HepG2 (cell line): ENCODE data around the gene CTNNA2. TPM values are rescaled to one million over a fixed set of nuclear protein-coding genes. Genes with fewer than 3 reads are reported as not detected.
A peak's percentile ranks its signal among the peaks of the same experiment; 100 is the strongest.

Experiments
- AFF4 ChIP-seq: sonication (generic); formaldehyde crosslinking; IDR thresholded peaks from 2 replicates; pipeline ENCODE4 v1.4.0; 2020; ENCODE audit warnings: missing genetic modification reagents
- BRF2 ChIP-seq: sonication (generic); formaldehyde crosslinking; IDR thresholded peaks from 2 replicates; pipeline ENCODE4 v1.8.1; 2022; ENCODE audit warnings: mild to moderate bottlenecking, missing genetic modification reagents
- EED ChIP-seq: sonication (generic); formaldehyde crosslinking; IDR thresholded peaks from 2 replicates; pipeline ENCODE4 v1.5.0; 2020; ENCODE audit warnings: mild to moderate bottlenecking, missing genetic modification reagents
- ETV5 ChIP-seq: IDR thresholded peaks from 2 replicates; pipeline ENCODE4 v1.6.1; 2018; ENCODE audit warnings: missing biosample characterization, missing genetic modification reagents, inconsistent platforms, borderline replicate concordance
- GZF1 ChIP-seq: sonication (generic); formaldehyde crosslinking; IDR thresholded peaks from 2 replicates; pipeline ENCODE4 v1.5.1; 2020; ENCODE audit warnings: mild to moderate bottlenecking, missing genetic modification reagents
- MLX ChIP-seq: IDR thresholded peaks from 2 replicates; pipeline ENCODE4 v1.6.1; 2016
- NFIC ChIP-seq: IDR thresholded peaks from 2 replicates; pipeline ENCODE4 v1.6.1; 2012; ENCODE audit warnings: mild to moderate bottlenecking, low read length, inconsistent platforms
- PBX3 ChIP-seq: sonication (generic); formaldehyde crosslinking; IDR thresholded peaks from 2 replicates; pipeline ENCODE4 v1.8.1; 2023; ENCODE audit warnings: missing genetic modification reagents, inconsistent platforms, borderline replicate concordance
- POLR2G ChIP-seq: fragments of 200-400 bp; formaldehyde crosslinking; IDR thresholded peaks from 2 replicates; pipeline ENCODE4 v1.6.1; 2018; ENCODE audit warnings: mild to moderate bottlenecking, low read depth, low read length, moderate library complexity
- RAD51 ChIP-seq: fragments of 450-650 bp; IDR thresholded peaks from 2 replicates; pipeline ENCODE4 v1.6.1; 2016; ENCODE audit warnings: borderline replicate concordance
- RFX3 ChIP-seq: IDR thresholded peaks from 2 replicates; pipeline ENCODE4 v1.6.1; 2016; ENCODE audit warnings: missing biosample characterization, missing genetic modification reagents
- ZBTB10 ChIP-seq: sonication (generic); formaldehyde crosslinking; IDR thresholded peaks from 2 replicates; pipeline ENCODE4 v1.4.0; 2020; ENCODE audit warnings: missing genetic modification reagents, borderline replicate concordance
- ZBTB14 ChIP-seq: sonication (generic); formaldehyde crosslinking; IDR thresholded peaks from 2 replicates; pipeline ENCODE4 v1.4.0; 2020; ENCODE audit warnings: missing genetic modification reagents
- ZBTB38 ChIP-seq: sonication (generic); formaldehyde crosslinking; IDR thresholded peaks from 2 replicates; pipeline ENCODE4 v1.5.1; 2020; ENCODE audit warnings: mild to moderate bottlenecking, missing genetic modification reagents
- ZNF414 ChIP-seq: sonication (generic); formaldehyde crosslinking; IDR thresholded peaks from 2 replicates; pipeline ENCODE4 v1.5.0; 2020; ENCODE audit warnings: missing genetic modification reagents
- ZNF510 ChIP-seq: sonication (generic); formaldehyde crosslinking; IDR thresholded peaks from 2 replicates; pipeline ENCODE4 v1.4.0; 2020; ENCODE audit warnings: low read depth, mild to moderate bottlenecking, missing genetic modification reagents
- ZNF576 ChIP-seq: sonication (generic); formaldehyde crosslinking; IDR thresholded peaks from 2 replicates; pipeline ENCODE4 v1.4.0; 2020; ENCODE audit warnings: mild to moderate bottlenecking, missing genetic modification reagents
- polyA plus RNA-seq, 8 experiments: library from polyadenylated mRNA; depleted of rRNA in 3 of 8; stranded (reverse) in 7 of 8; unstranded in 1 of 8; fragments of >200 nt; fragmentation: Illumina TruSeq in 4 of 8; extraction: Trizol in 4 of 8; gene quantifications; 2 replicates each; pipeline versions ENCODE4 v1.2.1 to v1.2.3, GENCODE V29; 2011 to 2016; ENCODE audit warnings: low read depth in 4 of 8, missing spikeins in 1 of 8, mixed read lengths in 1 of 8; ENCODE audit not compliant: insufficient read depth in 1 of 8
- total RNA-seq, 5 experiments: library from RNA; depleted of rRNA; stranded (reverse); fragments of >200 nt; fragmentation: Illumina TruSeq; extraction: Trizol; gene quantifications; 2 replicates each; pipeline ENCODE4 v1.2.3, GENCODE V29; 2016; ENCODE audit warnings: low read depth in 1 of 5

Gene CTNNA2
- total and polyA plus RNA-seq, 2 of the 13 experiments (the other 11 are each of a cell fraction or from before 2014, with no cell fraction given), result not detected

- TF ChIP-seq ZNF414 (CRISPR knock-in tag), result 0 out of 2 replicates have a peak, but pooled peaks have one; percentile 17
- TF ChIP-seq ZNF510 (CRISPR knock-in tag), result peak; percentile 73; the same call in 1 of the 2 replicates
- TF ChIP-seq ZBTB10, result 0 out of 2 replicates have a peak, but pooled peaks have one; percentile 43
- TF ChIP-seq ZBTB14 (CRISPR knock-in tag), result no peak
- TF ChIP-seq PBX3 (CRISPR knock-in tag), result no peak
- TF ChIP-seq GZF1 (CRISPR knock-in tag), result no peak
- no peak for TF ChIP-seq RAD51
- no peak for TF ChIP-seq POLR2G
- TF ChIP-seq EED (CRISPR knock-in tag), result no peak
- TF ChIP-seq MLX (CRISPR knock-in tag), result 0 out of 2 replicates have a peak, but pooled peaks have one; percentile 59
- TF ChIP-seq ZBTB38 (CRISPR knock-in tag), result no peak
- TF ChIP-seq AFF4, result no peak
- no peak for TF ChIP-seq NFIC
- TF ChIP-seq RFX3 (CRISPR knock-in tag), result peak; percentile 44; the same call in 1 of the 2 replicates
- TF ChIP-seq ZNF576 (CRISPR knock-in tag), result no peak
- no peak for TF ChIP-seq BRF2
- peak; percentile 53; the same call in 1 of the 2 replicates for TF ChIP-seq ETV5
These were observed 1.4 kb upstream of the CTNNA2 start (continued) for GRCh38 chr2:79511320-79511951.
